ENCODE results near the gene PLEKHG3.

- TF ChIP-seq CTCF (conservative IDR thresholded peaks at IDR 0.05; ENCODE audit: low read length) = no peak
- TF ChIP-seq EZH2phosphoT487 (IDR thresholded peaks at IDR 0.05; ENCODE audit: borderline replicate concordance) = no peak
Measured at GRCh38 chr14:64767215-64767964, 63.2 kb downstream of the PLEKHG3 start.

All from Loucy (cell line).